Caki2 (cell line): Measurements from ENCODE around the gene HIF1A. TPM values are rescaled to one million over a fixed set of nuclear protein-coding genes. Genes with fewer than 3 reads are reported as not detected.
"Not testable (repeated sequence)": the region's sequence is repeated elsewhere in the genome, so short reads cannot be mapped to it uniquely, and the experiment has no call there.

Experiments
- DNase-seq: peaks from one replicate; pipeline ENCODE4 v3.0.0-alpha.2; 2015; ENCODE audit warnings: low read depth
- in situ Hi-C: cut with HindIII; loops from 2 replicates; pipeline ENCODE4 v1.10.0; 2016; ENCODE audit warnings: low sequenced_read_pairs, low pct_unique_long_range_greater_than_20kb, mixed read lengths
- total RNA-seq: library from RNA; depleted of rRNA; stranded (reverse); fragments of >200 nt; shearing (Covaris generic); gene quantifications from 2 replicates; pipeline ENCODE4 v1.2.3, GENCODE V29; 2014; ENCODE audit warnings: low replicate concordance

HIF1A gene
- total RNA-seq, 1 experiment from 2014 or later: 76.9 TPM

- DNase-seq: no peak
- in situ Hi-C loops: loop anchor here (25.0 kb wide), 1 partner anchor 240 kb away; no protein-coding TSS in a partner anchor
These were observed 31.7 kb downstream of the HIF1A start for GRCh38 chr14:61726778-61727658.

DNA sequence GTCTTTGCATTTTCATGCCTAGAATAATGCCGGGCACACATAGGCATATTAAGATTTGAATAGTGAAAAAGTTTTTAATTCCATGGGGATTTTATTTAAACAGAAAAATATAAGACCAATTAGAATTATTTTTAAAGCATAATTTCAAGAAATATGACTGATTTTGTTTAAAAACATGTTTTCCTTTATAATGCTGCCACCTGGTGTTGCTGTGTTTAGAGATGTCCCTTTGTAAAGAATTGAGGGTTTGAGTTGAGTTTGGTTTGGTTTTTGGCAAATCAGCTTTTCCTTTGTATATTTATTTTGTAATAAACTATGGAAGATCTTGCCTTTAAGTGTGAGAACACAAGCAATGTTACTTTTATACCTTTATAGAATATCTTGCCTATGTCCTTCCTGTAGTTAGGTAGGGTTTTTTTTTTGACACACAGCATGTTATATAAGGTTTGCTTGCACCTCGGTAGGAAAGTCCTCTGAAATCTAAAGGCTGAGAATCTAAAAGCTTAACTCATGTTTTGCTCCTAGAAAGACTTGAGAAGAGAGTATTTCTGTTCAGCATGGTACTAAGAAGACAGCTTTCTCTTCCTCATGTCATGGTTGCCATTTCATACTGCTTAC is 35.6 kb downstream of the HIF1A start:
- in situ Hi-C loops: loop anchor here (25.0 kb wide), 1 partner anchor 244 kb away; no protein-coding TSS in a partner anchor
- no peak for DNase-seq

- in situ Hi-C loops: loop anchor here (25.0 kb wide), 1 partner anchor 247 kb away; no protein-coding TSS in a partner anchor
- no peak for DNase-seq
These were observed 38.7 kb downstream of the HIF1A start for GRCh38 chr14:61733972-61734371.

DNA sequence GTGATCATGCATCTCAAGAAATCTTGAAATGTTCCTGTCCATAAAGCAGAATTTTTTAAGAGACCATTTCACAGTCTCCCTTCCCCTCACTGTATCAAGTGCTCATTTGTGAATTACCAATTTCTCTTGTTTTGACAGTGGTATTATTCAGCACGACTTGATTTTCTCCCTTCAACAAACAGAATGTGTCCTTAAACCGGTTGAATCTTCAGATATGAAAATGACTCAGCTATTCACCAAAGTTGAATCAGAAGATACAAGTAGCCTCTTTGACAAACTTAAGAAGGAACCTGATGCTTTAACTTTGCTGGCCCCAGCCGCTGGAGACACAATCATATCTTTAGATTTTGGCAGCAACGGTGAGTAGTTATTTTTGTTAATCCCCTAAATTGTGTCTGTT is 41.4 kb downstream of the HIF1A start:
- peak; percentile 18 for DNase-seq
- in situ Hi-C loops: loop anchor here (25.0 kb wide), 1 partner anchor 249 kb away; no protein-coding TSS in a partner anchor

DNA sequence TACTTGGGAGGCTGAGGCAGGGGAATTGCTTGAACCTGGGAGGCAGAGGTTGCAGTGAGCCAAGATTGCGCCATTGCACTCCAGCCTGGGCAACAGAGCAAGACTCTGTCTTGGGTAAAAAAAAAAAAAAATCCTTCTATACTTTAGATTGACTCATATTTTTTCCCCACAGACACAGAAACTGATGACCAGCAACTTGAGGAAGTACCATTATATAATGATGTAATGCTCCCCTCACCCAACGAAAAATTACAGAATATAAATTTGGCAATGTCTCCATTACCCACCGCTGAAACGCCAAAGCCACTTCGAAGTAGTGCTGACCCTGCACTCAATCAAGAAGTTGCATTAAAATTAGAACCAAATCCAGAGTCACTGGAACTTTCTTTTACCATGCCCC is 42.6 kb downstream of the HIF1A start:
- no peak for DNase-seq
- in situ Hi-C loops: loop anchor here (25.0 kb wide), 1 partner anchor 251 kb away; no protein-coding TSS in a partner anchor

- in situ Hi-C loops: loop anchor here (25.0 kb wide), 1 partner anchor 252 kb away; no protein-coding TSS in a partner anchor
- no peak for DNase-seq
These were observed 43.8 kb downstream of the HIF1A start for GRCh38 chr14:61739133-61739532.

DNA sequence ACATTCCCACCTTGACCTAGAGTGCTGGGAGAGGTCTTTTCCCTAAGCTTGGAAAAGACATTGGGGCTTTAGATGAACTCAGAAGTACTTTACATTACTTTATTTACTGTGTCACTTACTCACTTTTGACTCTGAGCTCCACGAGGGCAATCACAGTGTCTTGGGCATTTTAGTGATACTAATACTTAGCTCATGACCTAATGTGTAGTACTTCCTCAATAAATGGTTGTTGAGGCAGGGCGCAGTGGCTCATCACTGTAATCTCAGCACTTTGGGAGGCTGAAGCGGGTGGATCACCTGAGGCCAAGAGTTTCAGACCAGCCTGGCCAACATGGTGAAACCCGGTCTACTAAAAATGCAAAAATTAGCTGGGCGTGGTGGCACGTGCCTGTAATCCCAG is 47.1 kb downstream of the HIF1A start:
- in situ Hi-C loops: loop anchor here (25.0 kb wide), 1 partner anchor 255 kb away; no protein-coding TSS in a partner anchor

DNA sequence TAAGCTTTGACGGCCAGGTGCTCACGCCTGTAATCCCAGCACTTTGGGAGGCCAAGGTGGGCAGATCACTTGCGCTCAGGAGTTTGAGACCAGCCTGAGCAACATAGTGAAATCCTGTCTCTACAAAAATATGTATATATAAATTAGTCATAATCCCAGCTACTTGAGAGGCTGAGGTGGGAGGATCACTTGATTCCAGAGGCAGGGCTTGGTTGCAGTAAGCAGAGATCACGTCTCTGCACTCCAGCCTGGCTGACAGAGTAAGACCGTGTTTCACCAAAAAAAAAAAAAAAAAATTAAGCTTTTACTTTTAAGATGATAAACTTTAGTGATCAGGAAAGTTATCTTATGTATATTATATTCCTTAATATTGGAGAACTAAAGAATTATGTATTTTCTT is 48.9 kb downstream of the HIF1A start:
- no peak for DNase-seq

More for the DNA sequence above, 47.1 kb downstream of the HIF1A start:
- no peak for DNase-seq

DNA sequence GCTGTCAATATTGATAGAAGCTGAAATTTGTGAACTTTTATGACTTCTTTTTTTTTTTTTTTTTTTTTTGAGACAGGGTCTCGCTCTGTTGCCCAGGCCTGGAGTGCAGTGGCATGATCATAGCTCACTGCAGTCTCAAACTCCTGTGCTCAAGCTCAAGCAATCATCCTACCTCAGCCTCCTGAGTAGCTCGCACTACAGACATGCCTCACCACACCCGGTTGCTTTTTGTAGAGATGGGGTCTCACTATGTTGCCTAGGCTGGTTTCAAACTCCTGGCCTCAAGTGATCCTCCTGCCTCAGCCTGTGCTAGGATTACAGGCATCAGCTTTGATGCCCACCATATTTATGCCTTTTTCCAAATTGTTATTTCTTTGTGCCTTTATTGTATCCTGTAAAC is 51.0 kb downstream of the HIF1A start:
- DNase-seq: not testable (repeated sequence)
- in situ Hi-C loops: loop anchor here (25.0 kb wide), 1 partner anchor 259 kb away; no protein-coding TSS in a partner anchor

More for the DNA sequence above, 48.9 kb downstream of the HIF1A start:
- in situ Hi-C loops: loop anchor here (25.0 kb wide), 1 partner anchor 257 kb away; no protein-coding TSS in a partner anchor

GRCh38 chr14:61746881-61747280 is 51.6 kb downstream of the HIF1A start:
- DNase-seq: no peak
- in situ Hi-C loops: loop anchor here (25.0 kb wide), 1 partner anchor 260 kb away; no protein-coding TSS in a partner anchor

GRCh38 chr14:61747342-61747741 is 52.0 kb downstream of the HIF1A start:
- no peak for DNase-seq
- in situ Hi-C loops: loop anchor here (25.0 kb wide), 1 partner anchor 260 kb away; no protein-coding TSS in a partner anchor

- in situ Hi-C loops: loop anchor here (25.0 kb wide), 1 partner anchor 262 kb away; no protein-coding TSS in a partner anchor
- no peak for DNase-seq
These were observed 54.0 kb downstream of the HIF1A start for GRCh38 chr14:61749264-61749663.

DNA sequence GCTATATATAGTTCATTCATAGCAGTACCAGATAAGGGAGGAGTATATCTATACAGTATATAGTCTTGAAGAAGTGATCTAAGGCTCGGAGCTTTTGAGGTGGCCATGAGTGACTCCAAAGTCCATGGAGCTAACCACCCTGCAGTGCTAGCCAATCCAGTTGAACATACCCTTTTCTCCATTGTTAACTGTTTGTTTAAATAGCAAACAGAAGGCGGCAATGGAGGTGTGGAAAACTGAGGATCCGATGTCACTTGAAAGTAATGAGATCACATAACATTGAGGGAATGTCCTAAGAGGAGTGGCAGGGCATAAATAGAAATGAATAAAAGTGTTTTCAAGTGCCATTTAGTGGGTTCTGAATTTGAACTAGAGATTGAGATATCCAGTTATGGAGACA is 54.6 kb downstream of the HIF1A start:
- in situ Hi-C loops: loop anchor here (25.0 kb wide), 1 partner anchor 263 kb away; no protein-coding TSS in a partner anchor
- no peak for DNase-seq

DNA sequence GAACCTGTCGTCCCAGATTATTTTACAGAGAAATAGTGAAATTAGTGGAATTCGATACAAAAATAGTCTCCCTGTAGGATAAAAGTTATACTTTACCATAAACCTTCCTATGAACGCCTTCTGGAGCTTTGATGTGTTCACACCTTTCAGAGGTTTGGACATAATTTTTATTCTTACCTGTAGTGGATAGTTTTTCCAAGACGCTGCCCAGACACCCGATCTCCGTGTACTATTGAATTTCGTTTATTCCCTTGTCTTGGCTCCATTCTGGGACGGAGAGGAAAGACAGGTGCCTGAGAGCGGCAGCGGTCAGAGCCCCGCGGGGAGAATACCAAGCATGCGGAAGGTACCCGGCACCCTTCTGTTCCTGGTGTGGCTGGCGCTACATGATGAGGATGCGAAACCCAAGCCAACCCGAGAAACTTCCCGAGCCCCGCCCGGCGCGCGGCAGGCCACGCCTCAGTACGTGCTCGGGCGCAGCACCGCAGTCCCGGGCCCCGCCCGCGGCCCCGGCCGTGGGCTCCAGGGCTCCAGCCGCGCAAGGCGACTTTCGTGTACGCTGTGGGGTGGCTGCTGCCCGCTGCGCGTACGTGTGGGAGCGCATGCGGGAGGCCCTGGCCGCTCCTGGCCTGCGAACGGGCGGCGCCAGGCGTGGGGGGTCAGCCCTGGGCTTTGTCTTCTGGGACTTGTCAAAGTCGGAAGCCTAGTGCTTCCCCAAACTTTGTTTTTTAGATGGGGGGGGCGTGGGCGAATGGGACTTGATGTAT is 55.6 kb downstream of the HIF1A start:
- DNase-seq: no peak

DNA sequence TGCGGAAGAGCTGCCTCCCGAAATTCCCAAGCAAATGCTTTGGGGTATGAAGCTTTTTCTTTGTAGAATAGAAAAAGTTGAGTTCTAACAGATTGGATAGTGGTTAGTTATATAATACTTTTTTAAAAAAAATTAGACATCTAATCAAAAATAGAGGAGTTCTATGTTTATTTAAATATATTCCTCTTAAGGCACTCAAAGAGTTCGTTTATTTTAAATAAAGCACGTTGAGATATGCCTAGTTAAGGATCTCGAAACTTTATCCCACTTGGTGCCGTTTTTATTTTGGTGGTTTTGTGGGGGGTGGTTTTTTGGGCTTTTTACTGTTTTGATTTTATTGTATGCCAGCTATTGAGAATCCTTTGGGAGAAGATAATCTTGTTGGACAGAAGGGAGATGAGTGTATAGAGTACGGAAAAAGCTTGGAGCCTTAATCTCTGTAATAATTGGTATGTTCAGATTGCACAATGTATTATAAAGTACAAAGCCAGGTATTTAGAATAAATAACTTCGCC is 56.2 kb downstream of the HIF1A start:
- in situ Hi-C loops: no loop called here
- DNase-seq: no peak

More for the DNA sequence above, 55.6 kb downstream of the HIF1A start:
- in situ Hi-C loops: no loop called here

- in situ Hi-C loops: no loop called here
- DNase-seq: no peak
These were observed 57.3 kb downstream of the HIF1A start for GRCh38 chr14:61752626-61753025.

- in situ Hi-C loops: no loop called here
- DNase-seq: no peak
These were observed 58.3 kb downstream of the HIF1A start for GRCh38 chr14:61753631-61754030.
